Left ventricle myocardium inferior (tissue), 1 donor: ENCODE results near the gene YWHAQ. TPM values are rescaled to one million over a fixed set of nuclear protein-coding genes. Genes with fewer than 3 reads are reported as not detected.
"Not testable (repeated sequence)": the region's sequence is repeated elsewhere in the genome, so short reads cannot be mapped to it uniquely, and the experiment has no call there.

Experiments
- DNase-seq: peaks from one replicate; pipeline ENCODE4 v3.0.0-alpha.2; 2020
- H3K27ac ChIP-seq: fragments of 200-600 bp; replicated peaks from 2 replicates; pipeline ENCODE4 v1.8.0; 2021
- H3K27me3 ChIP-seq: fragments of 200-600 bp; 2 replicates; pipeline ENCODE4 v1.8.0; 2021; ENCODE audit warnings: low read depth
- H3K36me3 ChIP-seq: fragments of 200-600 bp; 2 replicates; pipeline ENCODE4 v1.8.0; 2021
- H3K4me1 ChIP-seq: fragments of 200-600 bp; 2 replicates; pipeline ENCODE4 v1.8.0; 2021
- H3K4me3 ChIP-seq: fragments of 200-600 bp; 2 replicates; pipeline ENCODE4 v1.8.0; 2021; ENCODE audit warnings: mild to moderate bottlenecking, moderate library complexity
- H3K9me3 ChIP-seq: fragments of 200-600 bp; replicated peaks from 2 replicates; pipeline ENCODE4 v1.8.0; 2021
- intact Hi-C: fragments of 100-400 bp; cut with micrococcal nuclease; formaldehyde crosslinking; loops from one replicate; pipeline ENCODE4 v1.11.0; 2022
- total RNA-seq: library from RNA; stranded (reverse); fragmentation: NEBNext Ultra II Directional; extraction: Animal tissue kit (Norgen Biotek cat#: 25700); gene quantifications from one replicate; pipeline ENCODE4 v1.2.1, GENCODE V29; 2021
- TF ChIP-seq, protein P1 (sequence below): fragments of 200-600 bp; IDR thresholded peaks from 2 replicates; pipeline ENCODE4 v1.8.0; 2021; ENCODE audit warnings: antibody characterized with exemption, mild to moderate bottlenecking, borderline replicate concordance
- donor health status: DM: no; HTN: yes; CAD: no; lungs with severe emphysema.

Gene YWHAQ
- total RNA-seq, 1 donor from 2014 or later, result 178 TPM

- Histone ChIP-seq H3K9me3 (peaks cover 22% of the 10 kb centered on the region), H3K36me3 (peaks cover 37% of the 10 kb centered on the region), H3K27me3 (no peaks in the 10 kb centered on the region), H3K4me1 (peaks cover 58% of the 10 kb centered on the region), H3K27ac (no peak overlapping the region), H3K4me3 (no peak overlapping the region)
- intact Hi-C loops, result no loop called here
- TF ChIP-seq, protein P1, sequence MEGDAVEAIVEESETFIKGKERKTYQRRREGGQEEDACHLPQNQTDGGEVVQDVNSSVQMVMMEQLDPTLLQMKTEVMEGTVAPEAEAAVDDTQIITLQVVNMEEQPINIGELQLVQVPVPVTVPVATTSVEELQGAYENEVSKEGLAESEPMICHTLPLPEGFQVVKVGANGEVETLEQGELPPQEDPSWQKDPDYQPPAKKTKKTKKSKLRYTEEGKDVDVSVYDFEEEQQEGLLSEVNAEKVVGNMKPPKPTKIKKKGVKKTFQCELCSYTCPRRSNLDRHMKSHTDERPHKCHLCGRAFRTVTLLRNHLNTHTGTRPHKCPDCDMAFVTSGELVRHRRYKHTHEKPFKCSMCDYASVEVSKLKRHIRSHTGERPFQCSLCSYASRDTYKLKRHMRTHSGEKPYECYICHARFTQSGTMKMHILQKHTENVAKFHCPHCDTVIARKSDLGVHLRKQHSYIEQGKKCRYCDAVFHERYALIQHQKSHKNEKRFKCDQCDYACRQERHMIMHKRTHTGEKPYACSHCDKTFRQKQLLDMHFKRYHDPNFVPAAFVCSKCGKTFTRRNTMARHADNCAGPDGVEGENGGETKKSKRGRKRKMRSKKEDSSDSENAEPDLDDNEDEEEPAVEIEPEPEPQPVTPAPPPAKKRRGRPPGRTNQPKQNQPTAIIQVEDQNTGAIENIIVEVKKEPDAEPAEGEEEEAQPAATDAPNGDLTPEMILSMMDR, result no peak
- no peak for DNase-seq
Observed at GRCh38 chr2:9595746-9596145, 35.1 kb downstream of the YWHAQ start.

DNA sequence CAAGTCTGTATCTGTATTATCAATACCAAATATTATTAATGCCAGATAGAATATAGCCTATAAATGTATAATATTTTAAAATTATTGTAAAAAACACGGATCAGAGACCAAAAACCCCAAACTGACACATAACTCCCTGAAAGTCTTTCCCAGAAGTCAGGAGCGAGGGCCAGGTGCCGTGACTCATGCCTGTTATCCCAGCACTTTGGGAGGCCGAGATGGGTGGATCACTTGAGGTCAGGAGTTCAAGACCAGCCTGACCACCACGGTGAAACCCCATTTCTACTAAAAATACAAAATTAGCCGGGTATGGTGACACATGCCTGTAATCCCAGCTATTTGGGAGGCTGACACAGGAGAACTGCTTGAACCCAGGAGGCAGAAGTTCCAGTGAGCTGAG lies 35.5 kb downstream of the YWHAQ start:
- H3K4me1 ChIP-seq, result peaks cover 58% of the 10 kb centered on the region
- H3K4me3 ChIP-seq, H3K27me3 ChIP-seq, intact Hi-C loops, DNase-seq, H3K27ac ChIP-seq: not testable (repeated sequence)
- H3K36me3 ChIP-seq, result peaks cover 34% of the 10 kb centered on the region
- H3K9me3 ChIP-seq, result peaks cover 17% of the 10 kb centered on the region

DNA sequence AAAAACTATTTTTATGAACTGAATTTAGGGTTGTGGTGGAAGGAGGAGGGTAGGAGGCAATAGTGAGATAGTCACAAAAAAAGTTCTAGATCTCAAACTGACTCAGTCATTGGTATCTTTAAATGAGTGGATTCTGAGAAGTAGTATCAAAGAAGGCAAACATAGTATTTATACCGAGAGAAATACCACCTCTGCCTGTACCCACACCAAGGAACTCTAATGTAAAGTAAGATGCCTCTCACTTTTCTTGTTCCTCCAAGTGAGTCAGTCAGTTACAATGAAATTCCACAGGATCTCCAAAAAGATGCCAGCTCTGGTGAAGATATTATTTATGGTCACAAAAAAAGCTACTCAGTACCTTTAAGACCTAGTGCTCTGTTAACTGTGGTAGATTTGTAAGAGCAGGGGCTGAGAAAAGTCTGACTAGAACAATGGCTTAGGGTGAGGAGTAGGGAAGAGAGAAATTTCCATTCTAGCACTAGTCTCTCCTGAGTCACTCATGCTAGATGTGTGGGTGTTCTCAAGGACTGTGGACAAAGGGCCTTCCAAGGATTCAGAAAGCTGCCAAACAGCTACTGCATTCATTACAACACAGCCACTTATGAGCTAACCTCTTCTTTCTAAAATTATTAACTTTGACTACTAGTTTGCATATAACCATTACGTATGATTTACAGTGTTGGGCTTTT lies 36.3 kb downstream of the YWHAQ start:
- Histone ChIP-seq H3K27ac (peak overlapping the region; percentile 24), H3K36me3 (peaks cover 28% of the 10 kb centered on the region), H3K9me3 (peaks cover 9% of the 10 kb centered on the region), H3K4me1 (peaks cover 58% of the 10 kb centered on the region), H3K27me3 (no peaks in the 10 kb centered on the region), H3K4me3 (no peak overlapping the region)
- intact Hi-C loops, result no loop called here
- TF ChIP-seq, protein P1, result no peak
- no peak for DNase-seq

DNA sequence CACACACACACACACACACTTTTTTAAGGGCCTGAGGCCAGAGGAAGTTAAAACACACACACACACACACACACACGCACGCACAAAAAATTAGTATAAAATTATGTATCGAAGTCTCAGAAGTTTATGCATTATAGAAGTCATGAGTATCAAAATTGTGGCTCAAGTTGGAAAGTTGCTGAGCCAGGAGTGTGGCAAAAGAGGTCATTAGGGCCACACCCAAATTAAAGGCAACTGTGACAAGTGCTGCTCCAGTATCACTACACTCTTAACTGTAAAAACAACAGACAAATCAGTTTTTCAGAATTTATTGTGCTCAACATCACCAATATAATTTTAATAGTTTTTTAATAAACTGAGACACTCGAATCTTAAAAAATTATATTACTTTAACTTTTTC lies 36.9 kb downstream of the YWHAQ start:
- DNase-seq, result no peak
- intact Hi-C loops, result no loop called here
- H3K27ac ChIP-seq, result peak overlapping the region; percentile 24

DNA sequence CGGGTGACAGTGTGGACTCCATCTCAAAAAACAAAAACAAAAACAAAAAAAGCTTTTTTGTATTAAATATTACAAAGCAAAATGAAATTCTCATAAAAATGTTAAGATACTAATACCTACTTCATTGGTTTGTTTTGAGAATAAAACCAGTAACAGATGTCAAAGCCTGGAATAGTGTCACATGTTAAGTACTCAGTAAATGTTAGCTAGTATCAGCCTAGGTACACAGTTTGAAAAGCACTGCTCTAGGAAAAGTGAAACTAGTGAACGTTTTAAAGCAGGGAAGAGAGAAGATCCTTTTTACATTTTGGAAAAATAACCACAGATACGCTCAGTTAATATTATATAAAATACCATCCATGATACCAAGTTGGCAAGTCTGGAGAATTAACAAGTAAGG lies 38.1 kb downstream of the YWHAQ start:
- no peak overlapping the region for H3K4me3 ChIP-seq
- DNase-seq, result no peak
- peaks cover 33% of the 10 kb centered on the region for H3K36me3 ChIP-seq
- H3K9me3 ChIP-seq, result no peaks in the 10 kb centered on the region
- intact Hi-C loops, result no loop called here
- H3K4me1 ChIP-seq, result peaks cover 58% of the 10 kb centered on the region
- TF ChIP-seq, protein P1, result no peak
- H3K27me3 ChIP-seq, result no peaks in the 10 kb centered on the region
- H3K27ac ChIP-seq, result no peak overlapping the region

More for the DNA sequence above, 36.9 kb downstream of the YWHAQ start:
- H3K4me3 ChIP-seq, result no peak overlapping the region
- TF ChIP-seq, protein P1, result no peak
- H3K27me3 ChIP-seq, result no peaks in the 10 kb centered on the region
- H3K36me3 ChIP-seq, result peaks cover 28% of the 10 kb centered on the region
- peaks cover 3% of the 10 kb centered on the region for H3K9me3 ChIP-seq
- H3K4me1 ChIP-seq, result peaks cover 58% of the 10 kb centered on the region

- no peaks in the 10 kb centered on the region for H3K27me3 ChIP-seq
- H3K36me3 ChIP-seq, result peaks cover 53% of the 10 kb centered on the region
- H3K27ac ChIP-seq, result no peak overlapping the region
- H3K4me1 ChIP-seq, result peaks cover 44% of the 10 kb centered on the region
- DNase-seq, result no peak
- no peak overlapping the region for H3K4me3 ChIP-seq
- no peaks in the 10 kb centered on the region for H3K9me3 ChIP-seq
- intact Hi-C loops, result no loop called here
- TF ChIP-seq, protein P1, result no peak
Observed at GRCh38 chr2:9590641-9591040, 40.2 kb downstream of the YWHAQ start.
